GM12892 (cell line): ENCODE data around the gene VIPR2.

ENCODE experiments used
- DNase-seq: peaks from one replicate; pipeline ENCODE4 v3.0.0; 2011; ENCODE audit not compliant: insufficient read length
- FAIRE-seq: peaks from 2 replicates; lab custom pipeline; 2011; peaks lifted over from hg19 to GRCh38; lab: Jason Lieb, UNC
- POLR2A ChIP-seq: IDR thresholded peaks from 2 replicates; pipeline ENCODE4 v1.6.1; 2011; ENCODE audit warnings: low read depth, low read length, control low read depth
- POLR2AphosphoS5 ChIP-seq: IDR thresholded peaks from 2 replicates; pipeline ENCODE4 v1.6.1; 2011; ENCODE audit warnings: low read depth, low read length, control low read depth
- TAF1 ChIP-seq: IDR thresholded peaks from 2 replicates; pipeline ENCODE4 v1.6.1; 2011; ENCODE audit warnings: low read depth, mild to moderate bottlenecking, control low read depth, low read length, borderline replicate concordance

The VIPR2 gene

DNA sequence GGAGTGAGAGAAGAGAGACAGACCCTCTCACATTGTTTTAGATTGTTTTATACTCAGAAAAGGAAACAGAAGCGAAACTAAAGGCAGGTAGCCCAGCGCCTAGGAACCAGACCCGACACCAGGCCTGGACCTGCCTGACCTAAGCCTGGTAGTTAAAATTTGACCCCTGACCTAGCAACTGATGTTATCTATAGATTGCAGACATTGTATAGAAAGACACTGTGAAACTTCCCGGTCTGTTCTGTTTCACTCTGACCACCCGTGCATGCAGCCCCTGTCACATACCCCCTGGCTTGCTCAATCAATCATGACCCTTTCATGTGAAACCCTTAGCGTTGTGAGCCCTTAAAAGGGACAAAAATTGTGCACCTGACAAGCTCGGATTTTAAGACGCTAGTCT, 31.6 kb downstream of the VIPR2 start:
- FAIRE-seq (no peak), DNase-seq (no peak)
- TF ChIP-seq POLR2AphosphoS5 (no peak), TAF1 (no peak), POLR2A (no peak)

DNA sequence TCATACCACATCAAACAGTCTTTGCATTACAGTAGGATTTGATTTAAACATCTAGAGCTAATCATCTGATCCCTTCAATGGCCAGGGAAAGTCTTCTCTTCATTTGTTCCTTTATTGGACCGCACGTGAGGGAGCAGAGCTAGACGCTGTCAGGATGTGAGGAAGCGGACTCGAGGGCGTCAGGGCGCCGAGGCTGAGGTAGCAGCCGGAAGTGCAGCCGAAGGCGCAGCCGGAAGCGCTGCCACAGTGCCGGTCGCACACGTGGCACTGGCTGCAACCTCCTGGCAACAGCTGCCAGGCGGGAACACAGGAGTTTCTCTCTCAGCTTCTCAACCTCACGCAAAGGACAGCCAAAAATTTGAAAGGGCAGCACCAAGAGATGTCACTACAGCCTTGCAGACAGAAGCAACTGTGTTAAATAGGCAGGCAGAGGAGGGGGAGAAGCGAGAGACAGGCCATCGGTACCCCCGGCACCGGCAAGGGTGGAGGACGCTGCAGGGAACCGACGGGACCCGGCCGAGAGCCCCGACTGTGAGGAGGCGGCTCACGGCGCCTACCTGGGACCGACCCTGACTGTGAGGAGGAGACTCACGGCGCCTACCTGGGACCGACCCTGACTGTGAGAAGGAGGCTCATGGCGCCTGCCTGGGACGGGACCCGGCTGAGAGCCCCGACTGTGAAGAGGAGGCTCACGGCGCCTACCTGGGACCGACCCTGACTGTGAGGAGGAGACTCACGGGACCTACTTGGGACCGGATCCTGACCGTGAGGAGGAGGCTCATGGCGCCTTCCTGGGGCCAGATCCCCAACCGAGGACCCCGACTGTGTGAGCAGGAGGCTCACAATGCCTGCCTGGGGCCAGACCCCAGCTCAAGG, 32.3 kb downstream of the VIPR2 start:
- TF ChIP-seq POLR2AphosphoS5 (no peak), TAF1 (no peak), POLR2A (no peak)
- DNase-seq, result no peak
- FAIRE-seq, result no peak

- DNase-seq, result no peak
- TF ChIP-seq POLR2AphosphoS5 (no peak), POLR2A (no peak), TAF1 (no peak)
- no peak for FAIRE-seq
Observed at GRCh38 chr7:159109653-159110035, 35.0 kb downstream of the VIPR2 start.

- FAIRE-seq (no peak), DNase-seq (no peak)
- TF ChIP-seq POLR2AphosphoS5, result no peak
- no peak for TF ChIP-seq POLR2A
- TF ChIP-seq TAF1, result no peak
Observed at GRCh38 chr7:159108941-159109652, 35.6 kb downstream of the VIPR2 start.

DNA sequence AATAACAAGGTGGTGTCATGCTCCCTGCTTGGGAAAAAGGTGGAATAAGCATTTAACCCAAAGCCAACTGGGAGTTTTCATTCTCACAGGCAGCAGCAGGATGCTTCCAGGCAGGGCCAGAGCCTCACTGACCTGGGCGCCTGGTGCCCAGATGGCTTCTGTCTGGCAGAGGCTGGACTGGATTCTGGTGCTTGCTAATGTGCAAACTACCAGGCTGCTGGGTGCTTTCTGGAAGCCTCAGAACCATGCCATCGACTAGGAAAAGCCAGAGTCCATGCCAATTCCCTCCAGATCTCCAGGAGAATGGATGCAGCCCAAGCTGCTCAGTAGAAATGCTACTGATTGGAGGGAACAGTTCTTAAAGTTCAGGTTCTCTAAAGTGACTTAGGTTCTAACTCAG, 36.2 kb downstream of the VIPR2 start:
- DNase-seq, result no peak
- no peak for FAIRE-seq
- TF ChIP-seq POLR2AphosphoS5, result no peak
- no peak for TF ChIP-seq TAF1
- TF ChIP-seq POLR2A, result no peak

GRCh38 chr7:159107161-159107892, 37.3 kb downstream of the VIPR2 start:
- TF ChIP-seq TAF1, result no peak
- TF ChIP-seq POLR2AphosphoS5, result no peak
- TF ChIP-seq POLR2A, result no peak
- no peak for DNase-seq
- no peak for FAIRE-seq

DNA sequence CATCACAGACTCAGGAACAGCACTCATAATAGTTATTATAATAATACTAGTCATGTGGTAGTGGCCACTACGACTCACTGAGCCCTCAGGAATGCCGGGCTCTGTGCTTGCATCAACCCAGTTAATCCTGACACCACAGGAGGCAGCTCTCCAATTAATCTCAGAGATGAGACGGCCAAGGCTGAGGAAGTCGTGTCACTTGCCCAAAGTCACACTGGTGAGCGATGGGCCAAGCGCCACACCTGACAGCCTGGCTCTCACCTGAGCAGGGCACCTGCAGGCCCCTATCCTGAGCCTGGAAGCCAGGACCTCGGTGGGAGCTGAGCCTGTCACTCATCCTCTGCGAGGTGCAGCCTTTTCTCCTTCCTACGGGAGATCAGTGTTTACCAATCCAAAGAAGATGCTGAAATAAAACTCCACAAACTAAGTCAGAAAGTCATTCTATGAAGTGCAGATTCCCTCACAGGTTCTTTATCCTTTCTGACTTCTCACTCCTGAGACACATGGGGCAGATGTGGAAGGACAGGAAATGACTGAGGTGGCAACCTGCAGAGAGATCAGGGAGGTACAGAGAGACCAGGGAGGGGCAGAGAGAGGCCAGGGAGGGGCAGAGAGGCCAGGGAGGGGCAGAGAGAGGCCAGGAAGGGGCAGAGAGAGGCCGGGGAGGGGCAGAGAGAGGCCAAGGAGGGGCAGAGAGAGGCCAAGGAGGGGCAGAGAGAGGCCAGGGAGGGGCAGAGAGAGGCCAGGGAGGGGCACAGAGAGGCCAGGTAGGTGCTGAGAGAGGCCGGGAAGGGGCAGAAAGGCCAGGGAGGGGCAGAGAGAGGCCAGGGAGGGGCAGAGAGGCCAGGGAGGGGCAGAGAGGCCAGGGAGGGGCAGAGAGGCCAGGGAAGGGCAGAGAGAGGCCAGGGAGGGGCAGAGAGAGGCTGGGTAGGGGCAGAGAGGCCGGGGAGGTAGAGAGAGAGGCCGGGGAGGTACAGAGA, 38.5 kb downstream of the VIPR2 start:
- TF ChIP-seq POLR2A, result no peak
- TF ChIP-seq TAF1, result no peak
- TF ChIP-seq POLR2AphosphoS5, result no peak
- no peak for DNase-seq
- FAIRE-seq, result no peak

- FAIRE-seq (no peak), DNase-seq (no peak)
- TF ChIP-seq TAF1, result no peak
- TF ChIP-seq POLR2AphosphoS5, result no peak
- TF ChIP-seq POLR2A, result no peak
Observed at GRCh38 chr7:159105066-159105780, 39.4 kb downstream of the VIPR2 start.

DNA sequence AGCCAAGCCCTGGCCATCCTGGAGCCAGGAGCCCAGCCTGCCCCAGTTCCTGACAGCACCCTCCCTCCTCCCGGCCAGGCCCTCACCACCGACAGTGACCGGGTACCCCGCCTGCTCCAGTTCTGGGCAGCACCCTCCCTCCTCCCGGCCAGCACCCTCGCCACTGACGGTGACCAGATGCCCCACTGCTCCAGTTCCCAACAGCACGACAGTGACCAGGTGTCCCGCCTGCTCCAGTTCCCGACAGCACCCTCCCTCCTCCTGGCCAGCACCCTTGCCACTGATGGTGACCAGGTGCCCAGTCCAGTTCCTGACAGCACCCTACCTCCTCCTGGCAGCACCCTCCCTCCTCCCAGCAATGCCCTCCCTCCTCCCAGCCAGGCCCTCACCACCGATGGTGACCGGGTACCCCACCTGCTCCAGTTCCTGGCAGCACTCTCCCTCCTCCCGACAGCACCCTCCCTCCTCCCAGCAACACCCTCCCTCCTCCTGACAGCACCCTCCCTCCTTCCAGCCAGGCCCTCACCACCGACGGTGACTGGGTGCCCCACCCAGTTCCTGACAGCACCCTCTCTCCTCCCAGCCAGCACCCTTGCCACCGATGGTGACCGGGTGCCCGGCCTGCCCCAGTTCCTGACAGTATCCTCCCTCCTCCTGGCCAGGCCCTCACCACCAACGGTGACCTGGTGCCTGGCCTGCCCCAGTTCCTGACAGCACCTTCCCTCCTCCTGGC, 40.3 kb downstream of the VIPR2 start:
- DNase-seq, result no peak
- TF ChIP-seq POLR2AphosphoS5 (no peak), POLR2A (no peak)
- FAIRE-seq, result no peak
